GM21360 (cell line): ENCODE data around the gene RAMP3.
"Not testable (repeated sequence)": the region's sequence is repeated elsewhere in the genome, so short reads cannot be mapped to it uniquely, and the experiment has no call there.

ENCODE experiments used
- ATAC-seq: cut with Tn5 transposase; IDR thresholded peaks from one replicate; pipeline ENCODE4 v1.9.1; 2021; ENCODE audit warnings: mild to moderate bottlenecking, moderate library complexity; ENCODE audit not compliant: unreplicated experiment

The RAMP3 gene

DNA sequence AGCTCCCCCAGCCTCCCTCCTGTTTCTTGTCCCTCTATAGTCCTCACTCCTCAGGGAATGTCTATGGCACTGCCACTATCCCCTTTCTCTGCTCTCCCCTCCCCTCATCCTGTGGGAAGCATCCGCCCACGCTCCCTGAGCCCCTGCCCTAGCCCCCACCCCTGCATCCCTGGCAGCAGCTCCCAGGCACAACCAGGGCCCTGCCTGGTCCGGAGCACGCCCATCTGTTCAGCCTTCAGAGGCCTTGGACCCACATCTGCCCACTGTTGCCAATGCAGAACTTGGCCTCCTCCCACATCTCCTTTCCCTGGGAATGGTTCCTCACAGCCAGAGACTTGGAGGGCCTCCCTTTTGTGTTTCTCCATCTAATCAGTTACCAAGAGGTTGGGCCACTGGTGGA lies 25.7 kb upstream of the RAMP3 start:
- no peak for ATAC-seq

GRCh38 chr7:45132708-45133320 lies 24.8 kb upstream of the RAMP3 start:
- no peak for ATAC-seq

DNA sequence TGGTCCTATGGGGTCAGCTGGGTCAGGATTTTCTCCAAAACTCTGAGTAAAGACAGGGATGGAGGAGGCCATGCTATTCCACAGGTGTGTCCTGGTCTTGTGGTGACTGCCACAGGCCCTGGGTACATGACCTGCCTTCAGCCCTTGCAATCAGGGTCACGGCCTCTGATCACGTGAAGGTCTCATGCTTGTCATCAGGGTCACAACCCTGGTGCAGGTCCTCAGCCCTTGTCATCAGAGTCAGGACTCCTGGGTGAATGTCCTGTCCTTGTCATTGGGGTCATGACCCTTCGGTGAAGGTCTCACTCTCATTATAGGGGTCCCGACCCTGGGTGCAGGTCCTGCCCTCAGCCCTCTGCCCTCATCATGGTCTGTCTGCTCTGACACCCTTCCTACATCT lies 24.2 kb upstream of the RAMP3 start:
- no peak for ATAC-seq

DNA sequence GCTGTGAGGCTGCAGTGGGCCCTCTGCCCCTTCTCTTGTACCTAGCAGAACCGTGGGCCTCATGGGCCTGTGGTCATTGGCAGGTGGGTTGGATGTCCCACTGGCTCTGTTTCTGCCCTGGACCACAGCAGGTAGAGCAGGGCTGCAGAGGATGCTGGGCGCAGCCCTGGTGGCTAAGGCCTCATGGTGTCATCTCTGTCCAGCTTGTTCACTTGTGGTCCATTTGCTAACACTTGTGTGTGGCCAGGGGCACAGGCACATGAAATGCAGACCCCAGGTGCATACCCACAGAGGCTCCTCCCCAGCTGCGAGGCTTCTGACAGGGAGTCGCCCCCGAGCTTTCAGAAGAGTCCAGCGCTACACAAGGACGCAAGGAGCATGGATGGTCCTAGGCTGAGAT lies 23.7 kb upstream of the RAMP3 start:
- no peak for ATAC-seq

DNA sequence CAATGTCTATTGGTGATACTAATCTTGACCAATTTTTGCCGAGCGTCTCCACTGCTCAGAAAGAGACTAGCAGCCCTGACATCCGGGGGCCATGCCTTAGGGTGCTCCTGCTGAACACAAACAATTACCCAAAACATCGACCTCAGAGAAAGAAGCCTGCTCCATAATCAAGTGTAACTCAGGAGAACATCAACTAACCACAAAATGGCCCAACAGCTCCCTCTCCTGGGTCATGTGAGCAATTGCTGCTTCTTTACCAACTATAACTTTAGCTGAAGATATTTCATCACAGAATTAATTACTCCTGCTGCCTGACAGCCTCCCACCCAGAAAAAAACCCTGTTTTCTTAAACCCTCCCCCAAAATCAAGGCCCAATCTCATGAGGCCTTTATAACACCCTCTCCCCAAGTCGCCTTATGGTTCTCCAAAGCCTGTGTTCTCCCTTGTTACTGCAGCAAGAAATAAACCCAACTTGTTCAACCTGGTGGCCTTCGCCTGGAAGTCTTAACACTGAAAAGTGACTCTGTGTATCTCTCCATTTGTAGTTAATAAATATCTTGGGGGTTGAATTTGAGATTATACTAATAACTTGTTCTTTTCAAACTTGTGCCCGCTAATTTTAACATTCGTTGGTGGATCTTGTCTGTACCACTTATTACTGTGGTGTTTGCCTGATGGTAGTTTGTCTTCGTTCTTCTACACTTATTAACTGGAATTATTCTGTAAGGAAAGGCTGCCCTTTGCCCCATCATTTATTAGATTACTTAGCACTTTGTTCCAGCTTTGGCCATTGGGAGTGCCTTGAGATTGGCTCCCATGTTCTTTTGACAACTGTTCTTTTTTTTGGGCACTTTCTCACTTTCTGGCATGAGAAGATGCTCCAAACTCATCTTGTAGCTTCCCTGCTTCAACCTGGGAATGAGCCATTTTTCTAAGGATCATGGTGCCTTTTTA lies 21.2 kb upstream of the RAMP3 start:
- ATAC-seq = no peak

DNA sequence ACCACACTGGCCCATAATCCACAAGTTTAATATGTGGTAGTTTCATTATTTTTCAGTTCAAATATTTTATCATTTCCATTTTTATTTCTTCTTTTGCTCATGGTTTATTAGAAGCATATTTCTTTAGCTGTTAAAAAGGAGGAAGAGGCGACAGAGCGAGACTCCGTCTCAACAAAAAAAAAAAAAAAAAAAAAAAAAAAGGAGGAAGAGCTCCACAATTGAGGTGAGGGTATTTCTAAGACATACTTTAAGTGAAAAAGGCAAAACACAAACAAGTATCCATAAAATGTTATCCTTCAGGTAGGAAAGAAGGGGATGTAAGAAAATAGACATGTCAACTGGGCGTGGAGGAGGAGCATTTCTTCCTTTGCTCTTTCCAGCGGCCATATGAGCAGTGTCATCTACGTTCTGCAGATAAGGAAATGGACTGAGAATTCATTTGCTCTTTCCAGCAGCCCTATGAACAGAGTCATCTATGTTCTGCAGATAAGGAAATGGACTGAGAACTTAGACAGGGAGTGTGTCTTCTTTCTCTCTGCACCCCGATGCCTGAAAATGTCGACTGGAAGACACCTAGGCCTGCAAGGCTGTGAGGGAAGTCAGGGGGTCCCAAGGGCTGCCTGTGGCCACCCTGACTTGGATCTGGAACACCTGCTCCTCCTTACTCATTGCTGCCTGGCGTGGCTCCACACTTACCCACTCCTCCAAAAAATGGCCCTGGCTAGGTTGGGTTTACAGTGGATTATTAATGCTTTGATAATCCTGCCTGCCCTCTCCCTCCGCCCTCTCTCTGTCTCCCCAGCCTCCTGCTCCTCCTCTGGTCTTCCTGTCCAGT lies 18.9 kb upstream of the RAMP3 start:
- no peak for ATAC-seq

- ATAC-seq = no peak
These were observed 16.8 kb upstream of the RAMP3 start for GRCh38 chr7:45140827-45141226.

GRCh38 chr7:45143616-45144015 lies 14.0 kb upstream of the RAMP3 start:
- ATAC-seq = no peak

GRCh38 chr7:45145881-45146280 lies 11.7 kb upstream of the RAMP3 start:
- no peak for ATAC-seq

- ATAC-seq = no peak
These were observed 10.8 kb upstream of the RAMP3 start for GRCh38 chr7:45146531-45147379.

- ATAC-seq = no peak
These were observed 9.5 kb upstream of the RAMP3 start for GRCh38 chr7:45147858-45148652.

DNA sequence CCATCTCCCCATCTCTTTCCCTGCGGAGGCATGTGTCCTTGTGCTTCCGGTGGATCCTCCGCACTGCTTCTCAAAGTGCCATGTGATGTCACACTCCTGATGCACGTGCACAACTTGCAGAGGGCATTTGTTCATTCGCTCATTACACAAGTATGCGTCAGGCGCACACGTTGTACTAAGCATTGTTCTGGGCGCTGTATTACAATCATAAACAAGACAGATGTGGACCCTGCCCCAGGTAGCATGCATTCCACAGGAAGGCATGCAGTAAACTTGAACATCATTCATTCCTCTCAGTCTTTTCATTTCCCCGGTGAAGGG lies 9.0 kb upstream of the RAMP3 start:
- ATAC-seq = no peak

DNA sequence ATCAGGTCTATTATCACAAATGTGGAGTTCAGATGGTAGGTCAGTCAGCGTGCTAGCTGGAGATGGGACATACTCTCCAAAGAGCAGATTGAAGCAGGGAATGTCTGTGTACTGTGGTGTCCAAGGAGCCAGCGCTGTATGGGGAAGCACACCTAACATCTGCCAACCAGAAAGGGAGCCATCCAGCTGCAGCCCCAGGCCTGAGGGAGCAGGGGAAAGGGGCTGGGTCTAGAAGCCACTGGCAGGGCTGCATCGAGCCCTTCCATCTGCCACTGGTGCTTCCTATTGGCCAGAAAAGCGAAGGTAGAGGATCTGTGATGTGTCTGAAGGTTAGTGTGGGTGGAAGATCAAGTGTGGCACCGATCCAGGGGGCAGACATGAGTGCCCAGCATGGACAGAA lies 8.0 kb upstream of the RAMP3 start:
- no peak for ATAC-seq

- no peak for ATAC-seq
These were observed 7.4 kb upstream of the RAMP3 start for GRCh38 chr7:45150199-45150598.

- no peak for ATAC-seq
These were observed 6.4 kb upstream of the RAMP3 start for GRCh38 chr7:45151131-45151684.

DNA sequence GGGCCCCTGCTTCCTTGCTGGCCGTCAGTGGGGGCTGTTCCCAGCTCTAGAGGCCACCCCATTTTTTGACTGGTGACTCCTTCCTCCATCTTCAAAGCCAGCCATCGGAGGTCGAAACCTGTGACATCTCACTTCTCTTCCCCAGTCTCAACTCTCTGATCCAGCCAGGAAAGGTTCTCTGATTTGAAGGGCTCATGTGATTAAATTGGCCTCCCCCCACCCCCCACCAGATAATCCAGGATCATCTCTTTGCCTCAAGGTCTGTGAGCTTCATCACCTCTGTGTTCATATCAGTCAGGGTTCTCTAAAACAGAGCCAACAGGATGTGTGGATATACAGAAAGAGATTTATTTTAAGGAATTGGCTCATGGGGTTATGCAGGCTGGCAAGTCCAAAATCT lies 5.6 kb upstream of the RAMP3 start:
- ATAC-seq = no peak

DNA sequence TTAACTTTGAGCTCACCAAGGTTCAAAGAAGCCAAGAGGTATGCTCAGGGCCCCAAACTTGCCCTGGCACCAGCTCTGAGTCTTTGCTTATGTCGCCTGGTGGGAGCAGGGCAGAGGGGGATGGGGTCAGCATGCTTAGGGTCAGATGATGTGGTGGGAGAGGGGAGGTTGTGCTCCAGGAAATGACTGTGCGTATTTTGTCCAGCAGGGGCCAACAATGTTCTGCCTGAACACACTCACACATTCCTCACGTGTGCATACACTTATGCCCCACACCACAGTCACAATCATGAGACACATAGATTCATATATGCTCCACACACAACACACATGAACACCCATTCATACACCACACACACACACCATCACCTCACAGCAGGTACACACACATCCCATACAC lies 4.4 kb upstream of the RAMP3 start:
- no peak for ATAC-seq

GRCh38 chr7:45153861-45154260 lies 3.7 kb upstream of the RAMP3 start:
- not testable (repeated sequence) for ATAC-seq

- no peak for ATAC-seq
These were observed 2.2 kb upstream of the RAMP3 start for GRCh38 chr7:45155357-45155900.
